ENCODE measurements around the gene BRD9.

Gene BRD9

GRCh38 chr5:876398-877365 lies 15.9 kb downstream of the BRD9 start:
- DNase-seq = no peak

- DNase-seq = no peak
These were observed 16.7 kb downstream of the BRD9 start for GRCh38 chr5:875931-876330.

GRCh38 chr5:873328-873727 lies 19.3 kb downstream of the BRD9 start:
- no peak for DNase-seq

- DNase-seq = no peak
These were observed 20.3 kb downstream of the BRD9 start for GRCh38 chr5:872301-872700.

GRCh38 chr5:871596-872298 lies 20.9 kb downstream of the BRD9 start:
- DNase-seq = no peak

- DNase-seq = no peak
These were observed 21.6 kb downstream of the BRD9 start for GRCh38 chr5:870956-871355.

- DNase-seq = no peak
These were observed 24.0 kb downstream of the BRD9 start for GRCh38 chr5:868428-869135.

GRCh38 chr5:867300-867870 lies 25.2 kb downstream of the BRD9 start:
- no peak for DNase-seq

- DNase-seq = no peak
These were observed 26.8 kb downstream of the BRD9 start for GRCh38 chr5:865771-866170.

- no peak for DNase-seq
These were observed 27.5 kb downstream of the BRD9 start for GRCh38 chr5:865168-865521.

GRCh38 chr5:864492-865167 lies 28.0 kb downstream of the BRD9 start:
- no peak for DNase-seq

GRCh38 chr5:863244-863805 lies 29.3 kb downstream of the BRD9 start:
- DNase-seq = no peak

- no peak for DNase-seq
These were observed 30.0 kb downstream of the BRD9 start for GRCh38 chr5:862367-863243.

GRCh38 chr5:861442-862366 lies 30.9 kb downstream of the BRD9 start:
- DNase-seq = no peak

- DNase-seq = no peak
These were observed 32.0 kb downstream of the BRD9 start for GRCh38 chr5:860506-861150.

- DNase-seq = no peak
These were observed 32.8 kb downstream of the BRD9 start for GRCh38 chr5:859798-860296.

GRCh38 chr5:859391-859790 lies 33.2 kb downstream of the BRD9 start:
- no peak for DNase-seq

GRCh38 chr5:858726-859125 lies 33.9 kb downstream of the BRD9 start:
- DNase-seq = no peak

Measured in islet precursor cell (in vitro differentiated cells).